CD4-positive, alpha-beta T cell treated with Interleukin-4 for 1 hour (primary cell): ENCODE results near the gene FAM117A.
"Not testable (repeated sequence)": the region's sequence is repeated elsewhere in the genome, so short reads cannot be mapped to it uniquely, and the experiment has no call there.

Experiments
- DNase-seq, 2 donors: peaks; one replicate each; pipeline ENCODE4 v3.0.0-alpha.2; 2020 to 2022

FAM117A gene

DNA sequence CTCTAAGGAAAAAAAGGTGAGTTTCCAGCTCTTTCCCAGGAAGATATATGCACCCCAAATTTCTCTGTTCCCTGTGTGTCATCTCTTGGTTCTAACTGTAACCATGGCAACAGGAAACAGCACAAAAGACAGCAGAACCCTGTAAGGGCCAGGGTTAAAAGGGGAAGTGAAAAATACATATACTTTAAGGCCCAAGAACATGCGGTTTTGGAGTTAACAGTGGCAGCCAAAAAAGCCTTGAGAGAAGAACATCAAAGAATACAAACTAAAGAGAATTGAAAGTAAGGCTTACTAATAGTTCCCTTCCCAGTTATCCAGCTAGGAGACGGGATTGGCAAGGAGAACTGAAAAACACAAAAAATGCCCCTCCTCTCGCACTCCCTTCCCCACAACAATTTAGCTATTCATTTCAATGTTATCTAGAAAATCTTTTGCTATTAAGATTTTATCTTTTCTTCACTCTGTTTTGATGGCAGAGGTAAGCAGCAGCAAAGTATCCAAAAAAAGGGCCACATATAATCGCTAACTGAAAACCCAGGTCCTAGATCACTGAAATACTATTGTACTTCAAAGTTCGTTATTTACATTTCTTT, 87.6 kb downstream of the FAM117A start:
- DNase-seq, result peak; percentile 80 to 91

GRCh38 chr17:49674507-49674906, 89.4 kb downstream of the FAM117A start:
- DNase-seq, result no peak

DNA sequence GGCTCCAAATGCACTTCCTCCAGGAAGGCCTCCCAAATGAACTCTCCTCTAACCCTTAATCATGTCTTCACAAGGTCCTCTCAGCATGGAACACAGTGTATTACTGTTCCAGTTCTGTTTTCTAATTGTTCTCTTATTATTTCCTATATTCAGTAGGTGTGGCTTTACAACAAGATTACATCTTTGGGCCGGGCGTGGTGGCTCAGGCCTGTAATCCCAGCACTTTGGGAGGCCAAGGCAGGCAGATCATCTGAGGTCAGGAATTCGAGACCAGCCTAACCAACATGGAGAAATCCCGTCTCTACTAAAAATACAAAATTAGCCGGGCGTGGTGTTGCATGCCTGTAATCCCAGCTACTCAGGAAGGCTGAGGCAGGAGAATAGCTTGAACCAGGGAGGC, 90.3 kb downstream of the FAM117A start:
- not testable (repeated sequence) for DNase-seq

DNA sequence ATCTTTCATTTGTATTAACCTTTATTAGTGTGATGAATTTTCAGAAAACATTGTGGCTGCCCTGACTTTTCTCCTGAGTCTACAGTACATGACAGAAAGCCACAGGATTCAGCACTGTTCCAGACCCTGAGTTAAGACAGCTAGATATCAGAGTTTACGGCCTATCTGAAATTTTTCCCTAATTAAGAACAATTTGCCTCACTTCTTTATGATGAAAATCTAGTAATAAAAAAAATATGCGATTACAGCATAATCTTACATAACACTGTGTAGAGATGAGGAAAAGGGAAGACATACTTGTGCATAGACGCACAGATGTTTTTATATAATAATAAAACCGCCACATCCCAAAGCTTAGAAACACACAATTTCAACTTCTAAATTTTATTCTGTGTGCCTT, 93.3 kb downstream of the FAM117A start:
- DNase-seq, result no peak

- no peak for DNase-seq
Measured at GRCh38 chr17:49670002-49670401, 93.9 kb downstream of the FAM117A start.

- DNase-seq, result no peak
Measured at GRCh38 chr17:49667854-49668253, 96.1 kb downstream of the FAM117A start.

DNA sequence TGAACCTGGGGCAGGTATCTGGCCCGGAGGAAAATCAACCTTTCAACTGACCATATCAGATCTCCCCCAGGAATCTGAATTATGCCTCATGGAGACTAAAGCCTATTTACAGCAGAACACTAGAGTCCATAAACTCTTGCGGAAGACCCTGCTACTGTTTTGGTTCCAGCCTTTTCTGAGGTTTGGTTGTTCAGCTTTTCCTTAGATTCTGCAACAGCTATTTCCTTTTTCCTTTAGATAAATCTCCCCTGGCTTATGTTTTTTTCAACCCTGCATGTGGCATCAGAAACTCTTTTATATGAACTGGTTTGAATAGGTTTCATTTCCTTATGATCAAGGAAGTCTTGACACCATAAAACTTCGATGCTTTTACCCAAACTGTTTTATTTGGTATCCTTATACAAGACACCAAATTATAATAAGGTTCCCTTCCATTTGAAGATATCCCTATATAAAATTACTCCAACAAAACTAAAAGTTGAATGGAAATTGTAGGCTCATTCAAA, 99.2 kb downstream of the FAM117A start:
- DNase-seq, result no peak
